H1 (cell line): ENCODE measurements around the gene MBNL3. TPM values are rescaled to one million over a fixed set of nuclear protein-coding genes. Genes with fewer than 3 reads are reported as not detected.

Source experiments
- CBX8 ChIP-seq: fragments of 300-800, 300-1000 bp; sonication (generic); IDR thresholded peaks from 2 replicates; pipeline ENCODE4 v1.7.1; 2016; ENCODE audit warnings: low read depth, low read length, borderline replicate concordance
- CHD1 ChIP-seq: IDR thresholded peaks from 2 replicates; pipeline ENCODE4 v1.6.1; 2012; ENCODE audit warnings: low read depth, low read length, improper control_type of control experiment
- CTBP2 ChIP-seq: IDR thresholded peaks from 2 replicates; pipeline ENCODE4 v1.7.0; 2011; ENCODE audit warnings: borderline replicate concordance, mild to moderate bottlenecking, moderate library complexity, mixed read lengths, low read length; ENCODE audit not compliant: insufficient read depth, insufficient read length
- EP300 ChIP-seq, 2 experiments: IDR thresholded peaks; 1 replicate in 1 of 2; 2 replicates in 1 of 2; pipeline ENCODE4 v1.6.1; 2011 to 2012; ENCODE audit warnings: low read depth in 2 of 2, low read length in 2 of 2, mild to moderate bottlenecking in 2 of 2, borderline replicate concordance in 1 of 2, inconsistent platforms in 1 of 2, moderate library complexity in 1 of 2
- HDAC6 ChIP-seq: IDR thresholded peaks from one replicate; pipeline ENCODE4 v1.7.1; 2012; ENCODE audit warnings: low read depth, mild to moderate bottlenecking, inconsistent platforms, low read length, moderate library complexity
- RBBP5 ChIP-seq: IDR thresholded peaks from 2 replicates; pipeline ENCODE4 v1.7.1; 2012; ENCODE audit warnings: low read depth, mild to moderate bottlenecking, inconsistent platforms, low read length, moderate library complexity, borderline replicate concordance
- SAP30 ChIP-seq: fragments of 300-600 bp; sonication (generic); IDR thresholded peaks from 2 replicates; pipeline ENCODE4 v1.7.1; 2012; ENCODE audit warnings: low read length, moderate library complexity, mild to moderate bottlenecking, inconsistent platforms; ENCODE audit not compliant: insufficient read depth, insufficient replicate concordance
- polyA plus RNA-seq, 7 experiments: library from polyadenylated mRNA; depleted of rRNA in 3 of 7; stranded (reverse) in 5 of 7; unstranded in 2 of 7; fragments of >200 nt in 5 of 7; fragments of 200-250 nt in 2 of 7; gene quantifications; 1 replicate in 5 of 7; 2 replicates in 1 of 7; 4 replicates in 1 of 7; pipeline versions ENCODE4 v1.2.1 to v1.2.3, GENCODE V29; 2011 to 2013; ENCODE audit warnings: missing spikeins in 2 of 7, mixed read lengths in 2 of 7
- total RNA-seq: library from RNA; stranded (reverse); fragmentation: NEBNext Ultra II Directional; extraction: Animal tissue kit (Norgen Biotek cat#: 25700); gene quantifications from 2 replicates; pipeline ENCODE4 v1.2.1, GENCODE V29; 2021
- TF ChIP-seq, protein P1 (sequence below): fragments of 300-600 bp; sonication (generic); IDR thresholded peaks from 2 replicates; pipeline ENCODE4 v1.7.1; 2012; ENCODE audit warnings: low read length, moderate library complexity, mild to moderate bottlenecking, inconsistent platforms; ENCODE audit not compliant: insufficient replicate concordance
- TF ChIP-seq, protein P2 (sequence below): IDR thresholded peaks from 2 replicates; pipeline ENCODE4 v1.6.1; 2012; ENCODE audit warnings: low read length, inconsistent platforms

MBNL3 gene
- total and polyA plus RNA-seq, 2 of the 8 experiments (the other 6 are each of a cell fraction or from before 2014, with no cell fraction given) = 3.5 to 4.3 TPM

DNA sequence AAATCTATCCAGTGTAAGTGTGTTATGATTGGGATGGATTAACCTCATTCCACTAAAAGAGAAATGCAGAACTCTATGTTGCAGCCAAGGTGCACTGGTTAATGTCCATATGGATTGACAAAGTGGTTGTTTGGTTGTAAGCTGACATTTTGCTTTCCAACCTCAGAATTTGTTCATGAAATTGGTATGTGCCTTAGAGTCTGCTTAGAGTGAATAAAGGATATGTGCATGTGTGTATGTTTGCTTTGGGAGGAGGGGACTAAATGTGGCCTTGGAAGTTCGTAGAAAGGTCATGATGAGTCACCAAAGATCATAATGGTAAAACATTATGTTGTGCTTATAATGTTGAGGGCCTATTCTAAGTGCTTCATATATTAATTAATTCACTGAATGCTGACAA, 44.1 kb upstream of the MBNL3 start (continued):
- TF ChIP-seq, protein P1, sequence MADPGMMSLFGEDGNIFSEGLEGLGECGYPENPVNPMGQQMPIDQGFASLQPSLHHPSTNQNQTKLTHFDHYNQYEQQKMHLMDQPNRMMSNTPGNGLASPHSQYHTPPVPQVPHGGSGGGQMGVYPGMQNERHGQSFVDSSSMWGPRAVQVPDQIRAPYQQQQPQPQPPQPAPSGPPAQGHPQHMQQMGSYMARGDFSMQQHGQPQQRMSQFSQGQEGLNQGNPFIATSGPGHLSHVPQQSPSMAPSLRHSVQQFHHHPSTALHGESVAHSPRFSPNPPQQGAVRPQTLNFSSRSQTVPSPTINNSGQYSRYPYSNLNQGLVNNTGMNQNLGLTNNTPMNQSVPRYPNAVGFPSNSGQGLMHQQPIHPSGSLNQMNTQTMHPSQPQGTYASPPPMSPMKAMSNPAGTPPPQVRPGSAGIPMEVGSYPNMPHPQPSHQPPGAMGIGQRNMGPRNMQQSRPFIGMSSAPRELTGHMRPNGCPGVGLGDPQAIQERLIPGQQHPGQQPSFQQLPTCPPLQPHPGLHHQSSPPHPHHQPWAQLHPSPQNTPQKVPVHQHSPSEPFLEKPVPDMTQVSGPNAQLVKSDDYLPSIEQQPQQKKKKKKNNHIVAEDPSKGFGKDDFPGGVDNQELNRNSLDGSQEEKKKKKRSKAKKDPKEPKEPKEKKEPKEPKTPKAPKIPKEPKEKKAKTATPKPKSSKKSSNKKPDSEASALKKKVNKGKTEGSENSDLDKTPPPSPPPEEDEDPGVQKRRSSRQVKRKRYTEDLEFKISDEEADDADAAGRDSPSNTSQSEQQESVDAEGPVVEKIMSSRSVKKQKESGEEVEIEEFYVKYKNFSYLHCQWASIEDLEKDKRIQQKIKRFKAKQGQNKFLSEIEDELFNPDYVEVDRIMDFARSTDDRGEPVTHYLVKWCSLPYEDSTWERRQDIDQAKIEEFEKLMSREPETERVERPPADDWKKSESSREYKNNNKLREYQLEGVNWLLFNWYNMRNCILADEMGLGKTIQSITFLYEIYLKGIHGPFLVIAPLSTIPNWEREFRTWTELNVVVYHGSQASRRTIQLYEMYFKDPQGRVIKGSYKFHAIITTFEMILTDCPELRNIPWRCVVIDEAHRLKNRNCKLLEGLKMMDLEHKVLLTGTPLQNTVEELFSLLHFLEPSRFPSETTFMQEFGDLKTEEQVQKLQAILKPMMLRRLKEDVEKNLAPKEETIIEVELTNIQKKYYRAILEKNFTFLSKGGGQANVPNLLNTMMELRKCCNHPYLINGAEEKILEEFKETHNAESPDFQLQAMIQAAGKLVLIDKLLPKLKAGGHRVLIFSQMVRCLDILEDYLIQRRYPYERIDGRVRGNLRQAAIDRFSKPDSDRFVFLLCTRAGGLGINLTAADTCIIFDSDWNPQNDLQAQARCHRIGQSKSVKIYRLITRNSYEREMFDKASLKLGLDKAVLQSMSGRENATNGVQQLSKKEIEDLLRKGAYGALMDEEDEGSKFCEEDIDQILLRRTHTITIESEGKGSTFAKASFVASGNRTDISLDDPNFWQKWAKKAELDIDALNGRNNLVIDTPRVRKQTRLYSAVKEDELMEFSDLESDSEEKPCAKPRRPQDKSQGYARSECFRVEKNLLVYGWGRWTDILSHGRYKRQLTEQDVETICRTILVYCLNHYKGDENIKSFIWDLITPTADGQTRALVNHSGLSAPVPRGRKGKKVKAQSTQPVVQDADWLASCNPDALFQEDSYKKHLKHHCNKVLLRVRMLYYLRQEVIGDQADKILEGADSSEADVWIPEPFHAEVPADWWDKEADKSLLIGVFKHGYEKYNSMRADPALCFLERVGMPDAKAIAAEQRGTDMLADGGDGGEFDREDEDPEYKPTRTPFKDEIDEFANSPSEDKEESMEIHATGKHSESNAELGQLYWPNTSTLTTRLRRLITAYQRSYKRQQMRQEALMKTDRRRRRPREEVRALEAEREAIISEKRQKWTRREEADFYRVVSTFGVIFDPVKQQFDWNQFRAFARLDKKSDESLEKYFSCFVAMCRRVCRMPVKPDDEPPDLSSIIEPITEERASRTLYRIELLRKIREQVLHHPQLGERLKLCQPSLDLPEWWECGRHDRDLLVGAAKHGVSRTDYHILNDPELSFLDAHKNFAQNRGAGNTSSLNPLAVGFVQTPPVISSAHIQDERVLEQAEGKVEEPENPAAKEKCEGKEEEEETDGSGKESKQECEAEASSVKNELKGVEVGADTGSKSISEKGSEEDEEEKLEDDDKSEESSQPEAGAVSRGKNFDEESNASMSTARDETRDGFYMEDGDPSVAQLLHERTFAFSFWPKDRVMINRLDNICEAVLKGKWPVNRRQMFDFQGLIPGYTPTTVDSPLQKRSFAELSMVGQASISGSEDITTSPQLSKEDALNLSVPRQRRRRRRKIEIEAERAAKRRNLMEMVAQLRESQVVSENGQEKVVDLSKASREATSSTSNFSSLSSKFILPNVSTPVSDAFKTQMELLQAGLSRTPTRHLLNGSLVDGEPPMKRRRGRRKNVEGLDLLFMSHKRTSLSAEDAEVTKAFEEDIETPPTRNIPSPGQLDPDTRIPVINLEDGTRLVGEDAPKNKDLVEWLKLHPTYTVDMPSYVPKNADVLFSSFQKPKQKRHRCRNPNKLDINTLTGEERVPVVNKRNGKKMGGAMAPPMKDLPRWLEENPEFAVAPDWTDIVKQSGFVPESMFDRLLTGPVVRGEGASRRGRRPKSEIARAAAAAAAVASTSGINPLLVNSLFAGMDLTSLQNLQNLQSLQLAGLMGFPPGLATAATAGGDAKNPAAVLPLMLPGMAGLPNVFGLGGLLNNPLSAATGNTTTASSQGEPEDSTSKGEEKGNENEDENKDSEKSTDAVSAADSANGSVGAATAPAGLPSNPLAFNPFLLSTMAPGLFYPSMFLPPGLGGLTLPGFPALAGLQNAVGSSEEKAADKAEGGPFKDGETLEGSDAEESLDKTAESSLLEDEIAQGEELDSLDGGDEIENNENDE = no peak
- TF ChIP-seq RBBP5 = no peak
- TF ChIP-seq HDAC6 = no peak
- no peak for TF ChIP-seq EP300 (IDR thresholded peaks at IDR 0.05; ENCODE audit: borderline replicate concordance in 1 of 2, low read depth in 2 of 2, low read length in 2 of 2)
- TF ChIP-seq SAP30 = no peak
- no peak for TF ChIP-seq CBX8
- TF ChIP-seq CHD1 = no peak
- no peak for TF ChIP-seq CTBP2
- TF ChIP-seq, protein P2, sequence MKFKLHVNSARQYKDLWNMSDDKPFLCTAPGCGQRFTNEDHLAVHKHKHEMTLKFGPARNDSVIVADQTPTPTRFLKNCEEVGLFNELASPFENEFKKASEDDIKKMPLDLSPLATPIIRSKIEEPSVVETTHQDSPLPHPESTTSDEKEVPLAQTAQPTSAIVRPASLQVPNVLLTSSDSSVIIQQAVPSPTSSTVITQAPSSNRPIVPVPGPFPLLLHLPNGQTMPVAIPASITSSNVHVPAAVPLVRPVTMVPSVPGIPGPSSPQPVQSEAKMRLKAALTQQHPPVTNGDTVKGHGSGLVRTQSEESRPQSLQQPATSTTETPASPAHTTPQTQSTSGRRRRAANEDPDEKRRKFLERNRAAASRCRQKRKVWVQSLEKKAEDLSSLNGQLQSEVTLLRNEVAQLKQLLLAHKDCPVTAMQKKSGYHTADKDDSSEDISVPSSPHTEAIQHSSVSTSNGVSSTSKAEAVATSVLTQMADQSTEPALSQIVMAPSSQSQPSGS = no peak
